ENCODE data around the gene NFYA. TPM values are rescaled to one million over a fixed set of nuclear protein-coding genes. Genes with fewer than 3 reads are reported as not detected.

NFYA gene
- total and polyA plus RNA-seq, 9 of the 15 experiments (the other 6 are each of a cell fraction or from before 2014, with no cell fraction given): 7.3 to 37.1 (median 21.8) TPM

GRCh38 chr6:41073968-41074691 is 1.4 kb downstream of the NFYA start (continued):
- peak; percentile 3 to 28 for TF ChIP-seq AFF1 (IDR thresholded peaks at IDR 0.05; ENCODE audit: low read depth in 1 of 2, partially characterized antibody in 2 of 2)
- TF ChIP-seq PHB2 (IDR thresholded peaks at IDR 0.05; ENCODE audit: low read depth): no peak
- TF ChIP-seq KAT7 (CRISPR knock-in tag; IDR thresholded peaks at IDR 0.05; ENCODE audit: borderline replicate concordance): peak; percentile 92; the same call in 1 of the 2 replicates
- TF ChIP-seq LCOR (CRISPR knock-in tag; IDR thresholded peaks at IDR 0.05): peak; percentile 50; the same call in 1 of the 2 replicates
- TF ChIP-seq EZH2 (IDR thresholded peaks at IDR 0.05; ENCODE audit: borderline replicate concordance, low read depth, low read length): no peak
- no peak for TF ChIP-seq NFE2 (IDR thresholded peaks at IDR 0.05; ENCODE audit: low read depth)
- TF ChIP-seq NFRKB (IDR thresholded peaks at IDR 0.05; ENCODE audit: low read depth): peak; percentile 45
- TF ChIP-seq SIN3A (IDR thresholded peaks at IDR 0.05; ENCODE audit: borderline replicate concordance in 2 of 2, control insufficient read depth in 1 of 2, low read depth in 2 of 2, low read length in 2 of 2): 0 out of 4 replicates have a peak, but pooled peaks of 1 of the 2 experiments have one; percentile 10
- TF ChIP-seq BCLAF1 (IDR thresholded peaks at IDR 0.05; ENCODE audit: borderline replicate concordance in 1 of 2, control insufficient read depth in 1 of 2, low read depth in 2 of 2, low read length in 1 of 2): 0 out of 4 replicates have a peak, but pooled peaks of 1 of the 2 experiments have one; percentile 57
- 0 out of 2 replicates have a peak, but pooled peaks have one; percentile 74 for TF ChIP-seq THRAP3 (IDR thresholded peaks at IDR 0.05; ENCODE audit: borderline replicate concordance)
- no peak for TF ChIP-seq ZNF431 (CRISPR knock-in tag; IDR thresholded peaks at IDR 0.05)
- peak; percentile 12 for TF ChIP-seq ASH1L (IDR thresholded peaks at IDR 0.05; ENCODE audit: borderline replicate concordance, low read depth, partially characterized antibody)
- TF ChIP-seq WHSC1 (IDR thresholded peaks at IDR 0.05; ENCODE audit: low read length): no peak
- peak; percentile 52; the same call in 1 of the 2 replicates for TF ChIP-seq EP400 (IDR thresholded peaks at IDR 0.05)
- TF ChIP-seq SIX5 (IDR thresholded peaks at IDR 0.05; ENCODE audit: borderline replicate concordance in 1 of 2, insufficient read depth in 1 of 2, low read depth in 1 of 2, low read length in 2 of 2): no peak
- peak; percentile 29; the same call in 1 of the 2 replicates for TF ChIP-seq CTBP1 (IDR thresholded peaks at IDR 0.05; ENCODE audit: borderline replicate concordance)
- peak; percentile 36 for TF ChIP-seq HNRNPLL (IDR thresholded peaks at IDR 0.05; ENCODE audit: low read depth, low read length, poor library complexity, severe bottlenecking)
- TF ChIP-seq MYC (IDR thresholded peaks at IDR 0.05; ENCODE audit: low read depth, low read length): peak; percentile 67
- 0 out of 2 replicates have a peak, but pooled peaks have one; percentile 18 for TF ChIP-seq MYC (CRISPR knock-in tag; IDR thresholded peaks at IDR 0.05; ENCODE audit: borderline replicate concordance, low read depth)

Measured in K562 (cell line).